ENCODE data around the gene RNF43.
A peak's percentile ranks its signal among the peaks of the same experiment; 100 is the strongest.

Gene RNF43

GRCh38 chr17:58402679-58403078, 14.7 kb downstream of the RNF43 start:
- WGBS (ENCODE audit: extremely low coverage, insufficient coverage, low lambda C conversion rate): 100% methylated on average over 1 of the region's 1 CpG
- Histone ChIP-seq H3K79me2 (ENCODE audit: control insufficient read depth, insufficient read depth, low read length) (no peaks in the 10 kb centered on the region), H3K56ac (ENCODE audit: low read length) (peak overlapping the region; percentile 10), H4K5ac (ENCODE audit: low read length) (no peak overlapping the region), H3K4me2 (ENCODE audit: low read length) (no peak overlapping the region), H3K9ac (ENCODE audit: low read length) (no peak overlapping the region), H3K79me1 (ENCODE audit: low read length) (no peaks in the 10 kb centered on the region), H3K18ac (ENCODE audit: low read length) (peak overlapping the region; percentile 87), H3K27ac (ENCODE audit: low read depth, low read length) (peak overlapping the region; percentile 58), H3K4me1 (ENCODE audit: control insufficient read depth, low read depth, low read length) (peaks cover 9% of the 10 kb centered on the region), H3K36me3 (ENCODE audit: control insufficient read depth, insufficient read depth, low read length) (no peaks in the 10 kb centered on the region), H3K4ac (ENCODE audit: low read depth, low read length) (no peak overlapping the region), H2AK5ac (ENCODE audit: low read length) (no peak overlapping the region), H3K27me3 (ENCODE audit: insufficient read depth, low read length, poor library complexity) (no peaks in the 10 kb centered on the region), H2BK15ac (replicated peaks; ENCODE audit: low read depth) (peak overlapping the region; percentile 41), H2BK120ac (ENCODE audit: low read depth, low read length) (no peak overlapping the region), H2BK5ac (ENCODE audit: low read length) (peak overlapping the region; percentile 20), H3K4me3 (ENCODE audit: low read length) (no peak overlapping the region), H4K8ac (ENCODE audit: low read depth, low read length) (no peak overlapping the region), H3K23ac (ENCODE audit: low read length) (no peak overlapping the region)
- DNase-seq: peak; percentile 95

- Histone ChIP-seq H3K27me3 (ENCODE audit: insufficient read depth, low read length, poor library complexity) (no peaks in the 10 kb centered on the region), H3K4ac (ENCODE audit: low read depth, low read length) (no peak overlapping the region), H3K4me1 (ENCODE audit: control insufficient read depth, low read depth, low read length) (peaks cover 9% of the 10 kb centered on the region), H3K36me3 (ENCODE audit: control insufficient read depth, insufficient read depth, low read length) (no peaks in the 10 kb centered on the region), H3K23ac (ENCODE audit: low read length) (no peak overlapping the region), H2BK120ac (ENCODE audit: low read depth, low read length) (no peak overlapping the region), H4K8ac (ENCODE audit: low read depth, low read length) (no peak overlapping the region), H3K56ac (ENCODE audit: low read length) (no peak overlapping the region), H3K4me3 (ENCODE audit: low read length) (no peak overlapping the region), H4K5ac (ENCODE audit: low read length) (no peak overlapping the region), H2BK5ac (ENCODE audit: low read length) (peak overlapping the region; percentile 17), H3K9ac (ENCODE audit: low read length) (no peak overlapping the region), H3K18ac (ENCODE audit: low read length) (peak overlapping the region; percentile 51), H3K27ac (ENCODE audit: low read depth, low read length) (no peak overlapping the region), H3K79me1 (ENCODE audit: low read length) (no peaks in the 10 kb centered on the region), H3K4me2 (ENCODE audit: low read length) (no peak overlapping the region), H2AK5ac (ENCODE audit: low read length) (no peak overlapping the region), H3K79me2 (ENCODE audit: control insufficient read depth, insufficient read depth, low read length) (no peaks in the 10 kb centered on the region), H2BK15ac (replicated peaks; ENCODE audit: low read depth) (peak overlapping the region; percentile 57)
- DNase-seq: no peak
Measured at GRCh38 chr17:58402047-58402446, 15.3 kb downstream of the RNF43 start.

GRCh38 chr17:58401287-58401686, 16.0 kb downstream of the RNF43 start:
- H3K9ac ChIP-seq (ENCODE audit: low read length): no peak overlapping the region
- no peak for DNase-seq
- no peak overlapping the region for H3K23ac ChIP-seq (ENCODE audit: low read length)
- H3K4me3 ChIP-seq (ENCODE audit: low read length): no peak overlapping the region
- H3K4ac ChIP-seq (ENCODE audit: low read depth, low read length): no peak overlapping the region
- H2BK120ac ChIP-seq (ENCODE audit: low read depth, low read length): no peak overlapping the region
- H3K18ac ChIP-seq (ENCODE audit: low read length): peak overlapping the region; percentile 45
- H2BK15ac ChIP-seq (replicated peaks; ENCODE audit: low read depth): no peak overlapping the region
- no peak overlapping the region for H4K5ac ChIP-seq (ENCODE audit: low read length)
- H3K79me2 ChIP-seq (ENCODE audit: control insufficient read depth, insufficient read depth, low read length): no peaks in the 10 kb centered on the region
- H2BK5ac ChIP-seq (ENCODE audit: low read length): no peak overlapping the region
- WGBS (ENCODE audit: extremely low coverage, insufficient coverage, low lambda C conversion rate): no CpG with 5 or more reads among the region's 2 CpGs
- no peaks in the 10 kb centered on the region for H3K79me1 ChIP-seq (ENCODE audit: low read length)
- no peaks in the 10 kb centered on the region for H3K36me3 ChIP-seq (ENCODE audit: control insufficient read depth, insufficient read depth, low read length)
- H2AK5ac ChIP-seq (ENCODE audit: low read length): no peak overlapping the region
- no peak overlapping the region for H3K56ac ChIP-seq (ENCODE audit: low read length)
- peaks cover 9% of the 10 kb centered on the region for H3K4me1 ChIP-seq (ENCODE audit: control insufficient read depth, low read depth, low read length)
- no peak overlapping the region for H4K8ac ChIP-seq (ENCODE audit: low read depth, low read length)
- H3K4me2 ChIP-seq (ENCODE audit: low read length): no peak overlapping the region
- H3K27ac ChIP-seq (ENCODE audit: low read depth, low read length): no peak overlapping the region
- no peaks in the 10 kb centered on the region for H3K27me3 ChIP-seq (ENCODE audit: insufficient read depth, low read length, poor library complexity)

GRCh38 chr17:58400826-58401225, 16.5 kb downstream of the RNF43 start:
- Histone ChIP-seq H2BK15ac (replicated peaks; ENCODE audit: low read depth) (no peak overlapping the region), H2BK120ac (ENCODE audit: low read depth, low read length) (peak overlapping the region; percentile 28), H2BK5ac (ENCODE audit: low read length) (no peak overlapping the region), H3K4me3 (ENCODE audit: low read length) (no peak overlapping the region), H3K27ac (ENCODE audit: low read depth, low read length) (no peak overlapping the region), H3K79me2 (ENCODE audit: control insufficient read depth, insufficient read depth, low read length) (no peaks in the 10 kb centered on the region), H3K23ac (ENCODE audit: low read length) (no peak overlapping the region), H2AK5ac (ENCODE audit: low read length) (no peak overlapping the region), H3K9ac (ENCODE audit: low read length) (no peak overlapping the region), H3K18ac (ENCODE audit: low read length) (no peak overlapping the region), H4K5ac (ENCODE audit: low read length) (no peak overlapping the region), H3K4me2 (ENCODE audit: low read length) (no peak overlapping the region), H3K79me1 (ENCODE audit: low read length) (no peaks in the 10 kb centered on the region), H3K36me3 (ENCODE audit: control insufficient read depth, insufficient read depth, low read length) (no peaks in the 10 kb centered on the region), H3K4me1 (ENCODE audit: control insufficient read depth, low read depth, low read length) (peaks cover 9% of the 10 kb centered on the region), H3K4ac (ENCODE audit: low read depth, low read length) (no peak overlapping the region), H3K27me3 (ENCODE audit: insufficient read depth, low read length, poor library complexity) (no peaks in the 10 kb centered on the region), H3K56ac (ENCODE audit: low read length) (no peak overlapping the region), H4K8ac (ENCODE audit: low read depth, low read length) (no peak overlapping the region)
- DNase-seq: no peak

GRCh38 chr17:58399974-58400373, 17.4 kb downstream of the RNF43 start:
- no peak overlapping the region for H4K8ac ChIP-seq (ENCODE audit: low read depth, low read length)
- no peak overlapping the region for H3K27ac ChIP-seq (ENCODE audit: low read depth, low read length)
- no peak overlapping the region for H2BK5ac ChIP-seq (ENCODE audit: low read length)
- no peaks in the 10 kb centered on the region for H3K79me2 ChIP-seq (ENCODE audit: control insufficient read depth, insufficient read depth, low read length)
- H3K56ac ChIP-seq (ENCODE audit: low read length): no peak overlapping the region
- H3K4ac ChIP-seq (ENCODE audit: low read depth, low read length): no peak overlapping the region
- H3K27me3 ChIP-seq (ENCODE audit: insufficient read depth, low read length, poor library complexity): no peaks in the 10 kb centered on the region
- H2BK120ac ChIP-seq (ENCODE audit: low read depth, low read length): no peak overlapping the region
- peaks cover 9% of the 10 kb centered on the region for H3K4me1 ChIP-seq (ENCODE audit: control insufficient read depth, low read depth, low read length)
- H3K4me2 ChIP-seq (ENCODE audit: low read length): no peak overlapping the region
- H3K4me3 ChIP-seq (ENCODE audit: low read length): no peak overlapping the region
- H3K79me1 ChIP-seq (ENCODE audit: low read length): no peaks in the 10 kb centered on the region
- H3K23ac ChIP-seq (ENCODE audit: low read length): no peak overlapping the region
- H2AK5ac ChIP-seq (ENCODE audit: low read length): no peak overlapping the region
- H2BK15ac ChIP-seq (replicated peaks; ENCODE audit: low read depth): no peak overlapping the region
- no peak overlapping the region for H3K18ac ChIP-seq (ENCODE audit: low read length)
- no peaks in the 10 kb centered on the region for H3K36me3 ChIP-seq (ENCODE audit: control insufficient read depth, insufficient read depth, low read length)
- DNase-seq: no peak
- H4K5ac ChIP-seq (ENCODE audit: low read length): no peak overlapping the region
- WGBS (ENCODE audit: extremely low coverage, insufficient coverage, low lambda C conversion rate): no CpG with 5 or more reads among the region's 3 CpGs
- no peak overlapping the region for H3K9ac ChIP-seq (ENCODE audit: low read length)

GRCh38 chr17:58398574-58399266, 18.6 kb downstream of the RNF43 start:
- no CpG with 5 or more reads among the region's 3 CpGs for WGBS (ENCODE audit: extremely low coverage, insufficient coverage, low lambda C conversion rate)
- no peak overlapping the region for H3K4me3 ChIP-seq (ENCODE audit: low read length)
- no peak overlapping the region for H3K18ac ChIP-seq (ENCODE audit: low read length)
- H3K4me1 ChIP-seq (ENCODE audit: control insufficient read depth, low read depth, low read length): peaks cover 9% of the 10 kb centered on the region
- no peak for DNase-seq
- H4K8ac ChIP-seq (ENCODE audit: low read depth, low read length): no peak overlapping the region
- no peak overlapping the region for H3K27ac ChIP-seq (ENCODE audit: low read depth, low read length)
- H4K5ac ChIP-seq (ENCODE audit: low read length): no peak overlapping the region
- H3K27me3 ChIP-seq (ENCODE audit: insufficient read depth, low read length, poor library complexity): no peaks in the 10 kb centered on the region
- H2AK5ac ChIP-seq (ENCODE audit: low read length): no peak overlapping the region
- no peak overlapping the region for H3K9ac ChIP-seq (ENCODE audit: low read length)
- H3K56ac ChIP-seq (ENCODE audit: low read length): no peak overlapping the region
- H3K4me2 ChIP-seq (ENCODE audit: low read length): no peak overlapping the region
- no peaks in the 10 kb centered on the region for H3K79me2 ChIP-seq (ENCODE audit: control insufficient read depth, insufficient read depth, low read length)
- H2BK120ac ChIP-seq (ENCODE audit: low read depth, low read length): no peak overlapping the region
- H3K79me1 ChIP-seq (ENCODE audit: low read length): no peaks in the 10 kb centered on the region
- no peak overlapping the region for H3K4ac ChIP-seq (ENCODE audit: low read depth, low read length)
- no peak overlapping the region for H2BK5ac ChIP-seq (ENCODE audit: low read length)
- H3K36me3 ChIP-seq (ENCODE audit: control insufficient read depth, insufficient read depth, low read length): no peaks in the 10 kb centered on the region
- no peak overlapping the region for H2BK15ac ChIP-seq (replicated peaks; ENCODE audit: low read depth)
- no peak overlapping the region for H3K23ac ChIP-seq (ENCODE audit: low read length)
